Measurements from ENCODE around the gene INSM1.
"Not testable (repeated sequence)": the region's sequence is repeated elsewhere in the genome, so short reads cannot be mapped to it uniquely, and the experiment has no call there.

INSM1 gene

GRCh38 chr20:20367575-20368417 lies at the start of gene INSM1:
INSM1 (plus strand) TSS chr20:20368104; CDS start chr20:20368268, 164 bp downstream.
- DNase-seq (ENCODE audit: low read depth in 3 of 3): peak in 1 of 3 experiments; percentile 55

GRCh38 chr20:20318365-20319161 lies 49.3 kb upstream of the INSM1 start:
- no peak for DNase-seq (ENCODE audit: low read depth in 3 of 3)

DNA sequence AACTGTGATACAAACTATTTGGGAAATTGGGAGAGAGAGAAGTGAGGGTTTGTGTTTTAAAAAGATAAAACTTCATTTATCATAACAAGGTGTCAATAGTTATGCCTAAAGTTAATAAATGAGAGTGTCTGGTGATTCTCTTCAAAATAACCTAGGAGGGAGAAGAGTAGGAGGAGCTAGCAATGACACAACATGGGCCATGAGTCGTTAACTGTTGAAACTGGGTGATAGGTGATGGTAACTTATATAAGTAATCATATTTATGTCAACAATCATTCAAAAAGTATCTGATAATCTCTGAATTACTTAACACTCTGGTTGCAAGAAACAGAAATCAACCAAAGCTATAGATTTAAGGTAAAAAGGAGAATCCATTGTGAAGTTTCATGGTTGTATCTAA lies 46.8 kb upstream of the INSM1 start:
- DNase-seq (ENCODE audit: low read depth in 3 of 3): no peak

GRCh38 chr20:20321917-20322316 lies 46.0 kb upstream of the INSM1 start:
- no peak for DNase-seq (ENCODE audit: low read depth in 3 of 3)

DNA sequence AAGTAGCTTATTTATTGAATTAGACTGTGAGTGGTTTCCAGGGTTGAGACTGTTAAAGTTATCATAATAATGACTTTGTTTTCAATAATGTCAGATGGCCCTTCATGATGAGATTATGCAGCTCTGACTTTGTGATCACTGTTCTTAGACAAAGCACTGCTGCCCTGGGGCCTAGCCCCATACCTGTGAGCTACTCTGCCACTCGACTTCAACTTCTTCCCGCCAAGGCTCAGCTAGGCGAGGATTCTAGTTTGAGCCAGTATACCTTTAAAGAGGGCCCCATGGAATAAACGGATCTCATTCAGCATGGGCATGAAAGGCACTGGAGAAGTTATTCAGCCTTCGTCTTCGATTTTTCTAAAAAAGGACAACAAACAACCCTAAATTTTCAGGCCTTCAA lies 45.0 kb upstream of the INSM1 start:
- DNase-seq (ENCODE audit: low read depth in 3 of 3): no peak

GRCh38 chr20:20327746-20328145 lies 40.2 kb upstream of the INSM1 start:
- DNase-seq (ENCODE audit: low read depth in 3 of 3): no peak

- no peak for DNase-seq (ENCODE audit: low read depth in 3 of 3)
Measured at GRCh38 chr20:20329564-20329963, 38.3 kb upstream of the INSM1 start.

GRCh38 chr20:20331156-20331555 lies 36.7 kb upstream of the INSM1 start:
- no peak for DNase-seq (ENCODE audit: low read depth in 3 of 3)

DNA sequence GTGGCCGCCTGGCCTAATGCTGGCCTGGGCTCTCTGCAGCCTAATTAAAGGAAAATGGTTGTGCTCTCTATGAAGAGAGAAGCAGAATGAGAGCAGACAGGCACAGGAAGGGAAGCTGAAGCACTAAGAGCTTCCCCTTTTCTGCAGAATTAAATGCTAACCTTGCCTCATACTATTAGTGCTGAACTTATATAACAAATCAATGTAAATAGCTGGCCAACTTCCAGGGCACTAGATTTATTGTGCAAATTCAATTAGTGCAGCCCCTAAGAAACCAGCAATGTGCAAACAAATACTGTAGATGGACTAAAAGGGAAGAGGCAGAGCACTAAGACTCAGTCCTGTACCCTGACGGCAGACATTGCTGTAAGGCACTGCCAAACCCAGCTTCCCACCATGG lies 36.1 kb upstream of the INSM1 start:
- no peak for DNase-seq (ENCODE audit: low read depth in 3 of 3)

DNA sequence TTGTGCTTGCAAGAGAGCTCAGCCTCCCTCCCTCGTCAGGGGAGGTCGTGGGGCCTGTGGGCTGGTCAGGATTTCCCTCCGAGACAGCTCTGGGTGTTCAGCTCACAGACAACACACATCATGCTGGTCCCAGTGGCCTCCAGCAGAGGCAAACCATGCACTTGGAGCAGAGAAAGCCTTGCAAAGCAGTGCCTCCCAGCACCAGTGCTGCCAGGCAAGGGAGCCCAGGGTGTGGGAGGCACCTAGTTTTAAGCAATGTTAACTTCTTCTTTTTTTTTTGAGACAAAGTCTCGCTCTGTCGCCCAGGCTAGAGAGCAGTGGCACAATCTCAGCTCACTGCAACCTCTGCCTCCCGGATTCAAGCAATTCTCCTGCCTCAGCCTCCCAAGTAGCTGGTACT lies 34.0 kb upstream of the INSM1 start:
- DNase-seq (ENCODE audit: low read depth in 3 of 3): no peak

DNA sequence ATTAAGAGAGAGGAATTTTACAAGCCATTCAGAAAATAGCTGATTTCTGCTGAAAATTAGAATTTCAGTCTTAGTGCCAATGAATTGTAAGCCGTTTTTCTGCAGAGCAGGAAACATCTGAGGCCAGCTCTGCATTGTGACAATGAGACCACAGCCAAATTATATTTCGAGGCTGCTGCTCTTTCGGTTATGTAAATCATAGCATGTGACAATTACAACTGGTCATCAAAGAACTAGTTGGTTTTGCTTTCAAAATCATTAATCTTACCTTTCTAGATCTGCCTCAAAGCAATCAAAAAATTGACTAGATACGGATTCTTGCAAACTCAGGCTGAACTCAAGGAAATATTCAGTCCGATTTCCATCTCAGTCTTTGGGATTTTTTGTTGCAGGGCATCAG lies 33.4 kb upstream of the INSM1 start:
- no peak for DNase-seq (ENCODE audit: low read depth in 3 of 3)

- DNase-seq (ENCODE audit: low read depth in 3 of 3): no peak
Measured at GRCh38 chr20:20338133-20338730, 29.7 kb upstream of the INSM1 start.

- DNase-seq (ENCODE audit: low read depth in 3 of 3): no peak
Measured at GRCh38 chr20:20340443-20340842, 27.5 kb upstream of the INSM1 start.

DNA sequence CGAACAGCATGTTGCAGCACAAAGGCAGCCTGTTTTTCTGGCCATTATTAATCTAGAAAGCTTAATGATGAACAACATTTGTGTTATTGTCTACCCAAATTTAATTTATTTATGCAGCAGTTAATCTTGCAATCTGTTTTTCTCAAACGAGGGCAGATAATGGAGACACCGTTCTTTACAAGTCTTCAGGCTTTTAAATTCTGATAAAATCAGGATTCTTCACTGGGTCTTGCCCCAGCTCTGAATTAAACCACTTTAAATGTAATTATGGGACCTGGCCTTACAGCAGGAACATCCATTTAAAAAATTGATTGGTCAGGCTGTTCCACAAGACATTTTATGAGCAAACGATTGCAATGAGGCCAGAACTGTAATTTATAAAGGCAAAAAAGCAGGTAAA lies 26.5 kb upstream of the INSM1 start:
- DNase-seq (ENCODE audit: low read depth in 3 of 3): no peak

DNA sequence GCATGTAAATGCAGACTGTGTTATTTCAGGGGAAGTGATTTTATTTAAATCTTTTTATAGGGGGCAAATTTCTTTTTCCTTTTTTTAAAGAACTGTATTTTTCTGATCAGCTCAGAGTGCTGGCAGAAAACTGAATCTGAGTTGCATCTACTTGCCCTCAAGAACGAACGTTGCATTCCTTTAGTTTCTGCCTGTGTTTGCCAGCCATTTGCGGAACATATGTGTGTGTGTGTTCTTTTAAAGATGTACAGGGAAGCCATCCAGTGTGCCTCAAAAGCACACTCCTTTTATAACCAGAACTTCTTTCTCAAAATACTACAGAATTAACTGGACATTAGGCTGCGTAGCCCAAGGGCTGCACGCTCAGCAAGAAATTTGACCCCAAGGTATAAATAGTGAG lies 25.8 kb upstream of the INSM1 start:
- no peak for DNase-seq (ENCODE audit: low read depth in 3 of 3)

- no peak for DNase-seq (ENCODE audit: low read depth in 3 of 3)
Measured at GRCh38 chr20:20343932-20344331, 24.0 kb upstream of the INSM1 start.

DNA sequence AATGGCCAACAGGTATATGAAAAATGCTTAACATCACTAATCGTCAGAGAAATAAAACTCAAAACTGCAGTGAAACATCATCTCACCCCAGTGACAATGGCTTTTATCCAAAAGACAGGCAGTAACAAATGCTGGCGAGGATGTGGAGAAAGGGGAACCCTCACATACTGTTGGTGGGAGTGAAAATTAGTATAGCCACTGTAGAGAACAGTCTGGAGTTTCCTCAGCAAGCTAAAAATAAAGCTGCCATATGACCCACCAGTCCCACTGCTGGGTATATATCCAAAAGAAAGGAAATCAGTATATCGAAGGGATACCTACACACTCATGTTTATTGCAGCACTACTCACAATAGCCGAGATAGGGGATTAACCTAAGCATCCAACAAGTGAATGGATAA lies 23.4 kb upstream of the INSM1 start:
- no peak for DNase-seq (ENCODE audit: low read depth in 3 of 3)

- no peak for DNase-seq (ENCODE audit: low read depth in 3 of 3)
Measured at GRCh38 chr20:20353576-20353975, 14.3 kb upstream of the INSM1 start.

GRCh38 chr20:20355503-20355902 lies 12.4 kb upstream of the INSM1 start:
- DNase-seq (ENCODE audit: low read depth in 3 of 3): not testable (repeated sequence)

DNA sequence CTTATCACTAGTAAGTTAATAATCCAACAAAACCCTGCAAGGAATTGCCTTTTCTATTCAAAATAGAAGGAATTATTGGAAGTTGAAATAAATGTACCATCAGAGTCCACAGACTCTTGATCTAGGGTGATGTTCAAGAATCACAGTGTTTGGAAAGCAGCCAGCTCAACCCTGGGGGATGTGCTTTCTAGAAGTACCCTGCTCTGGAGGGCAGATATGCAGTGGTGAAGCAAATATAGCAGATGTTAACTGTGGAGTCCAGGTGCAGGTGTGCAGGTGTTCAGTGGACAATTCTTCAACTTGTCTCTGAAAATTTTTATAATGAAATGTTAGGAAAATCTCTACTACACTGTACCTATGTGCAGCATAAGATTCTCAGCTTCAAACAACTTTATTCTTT lies 9.1 kb upstream of the INSM1 start:
- DNase-seq (ENCODE audit: low read depth in 3 of 3): no peak

- no peak for DNase-seq (ENCODE audit: low read depth in 3 of 3)
Measured at GRCh38 chr20:20359628-20360027, 8.3 kb upstream of the INSM1 start.

DNA sequence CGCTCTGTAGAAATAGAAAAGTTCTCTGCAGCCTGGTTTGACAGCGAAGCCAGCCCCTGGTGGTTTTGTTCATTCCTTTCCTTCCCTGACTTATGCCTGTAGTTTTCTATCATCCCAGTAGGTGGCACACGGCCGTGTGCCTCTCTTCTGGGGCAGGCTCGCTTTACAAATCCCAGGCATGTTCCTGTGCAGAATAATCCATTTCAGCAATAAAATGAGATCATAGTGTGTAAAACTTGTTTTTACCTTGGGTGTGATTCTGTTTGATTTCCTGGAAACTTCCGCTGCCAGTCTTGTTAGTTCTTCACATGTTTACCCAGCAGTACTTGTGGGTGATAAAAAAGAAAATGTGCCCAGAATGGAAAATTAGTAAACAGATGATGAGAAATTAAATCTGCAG lies 7.4 kb upstream of the INSM1 start:
- peak in 2 of 3 experiments; percentile 15 to 33 for DNase-seq (ENCODE audit: low read depth in 3 of 3)
